T-helper 2 cell (primary cell): Measurements from ENCODE around the gene MYT1.
"Not testable (repeated sequence)": the region's sequence is repeated elsewhere in the genome, so short reads cannot be mapped to it uniquely, and the experiment has no call there.

Experiments used
- DNase-seq, 5 experiments: peaks; one replicate each; pipeline versions ENCODE4 v3.0.0 to v3.0.0-alpha.2; 2012 to 2022

The MYT1 gene

GRCh38 chr20:64171211-64171610 lies 7.0 kb downstream of the MYT1 start:
- no peak for DNase-seq

GRCh38 chr20:64173116-64173515 lies 8.9 kb downstream of the MYT1 start:
- no peak for DNase-seq

GRCh38 chr20:64176551-64176950 lies 12.3 kb downstream of the MYT1 start:
- DNase-seq = no peak

GRCh38 chr20:64176971-64177370 lies 12.7 kb downstream of the MYT1 start:
- DNase-seq = no peak

DNA sequence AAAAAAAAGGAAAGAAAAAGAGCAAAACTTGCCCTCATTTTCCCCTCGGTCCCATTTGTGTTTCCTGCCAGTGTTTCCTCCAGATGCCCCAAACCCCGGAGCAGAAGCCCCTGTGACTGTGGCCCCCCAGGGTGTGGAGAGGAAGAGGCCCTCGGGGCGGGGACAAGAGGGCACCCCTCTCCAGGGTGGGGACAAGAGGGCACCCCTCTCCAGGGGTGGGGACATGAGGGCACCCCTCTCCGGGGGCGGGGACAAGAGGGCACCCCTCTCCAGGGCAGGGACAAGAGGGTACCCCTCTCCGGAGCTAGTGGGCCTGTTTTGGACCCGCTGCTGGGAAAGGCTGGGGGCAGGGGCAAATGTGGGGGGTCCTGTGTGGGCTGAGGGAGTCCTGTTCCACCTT lies 13.1 kb downstream of the MYT1 start:
- DNase-seq = no peak

GRCh38 chr20:64177787-64178186 lies 13.5 kb downstream of the MYT1 start:
- no peak for DNase-seq

- not testable (repeated sequence) for DNase-seq
Measured at GRCh38 chr20:64178925-64179324, 14.7 kb downstream of the MYT1 start.

DNA sequence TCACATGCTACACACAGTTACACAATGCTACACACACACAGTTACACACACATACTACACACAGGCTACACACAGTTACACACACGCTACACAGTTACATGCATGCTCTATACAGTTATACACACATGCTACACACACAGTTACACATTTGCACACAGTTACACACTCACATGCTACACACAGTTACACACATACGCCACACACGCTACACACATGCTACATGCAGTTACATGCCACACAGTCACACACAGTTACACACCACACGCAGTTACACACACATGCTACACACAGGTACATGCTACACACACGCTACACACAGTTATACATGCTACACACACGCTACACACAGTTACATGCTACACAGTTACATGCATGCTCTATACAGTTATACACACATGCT lies 15.6 kb downstream of the MYT1 start:
- DNase-seq = no peak

GRCh38 chr20:64180673-64181072 lies 16.4 kb downstream of the MYT1 start:
- peak in 1 of 5 experiments; percentile 30 for DNase-seq

- DNase-seq = no peak
Measured at GRCh38 chr20:64181391-64181790, 17.1 kb downstream of the MYT1 start.

- no peak for DNase-seq
Measured at GRCh38 chr20:64182146-64182865, 18.1 kb downstream of the MYT1 start.

DNA sequence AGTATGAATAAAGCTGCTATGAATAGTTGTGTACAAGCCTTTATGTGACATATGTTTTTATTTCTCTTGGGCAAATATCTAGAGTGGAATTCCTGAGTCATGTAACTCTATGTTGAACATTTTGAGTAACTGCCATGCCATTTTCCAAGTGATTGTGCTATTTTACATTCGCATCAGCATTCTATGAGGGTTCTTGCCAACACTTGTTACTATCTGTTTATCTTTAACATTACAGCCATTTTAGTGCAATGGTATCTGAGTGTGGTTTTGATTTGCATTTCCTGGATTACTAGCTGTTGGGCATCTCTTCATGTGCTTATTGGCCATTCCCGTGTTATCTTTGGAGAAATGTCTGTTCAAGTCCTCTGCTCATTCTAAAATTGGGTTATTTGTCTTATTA lies 19.1 kb downstream of the MYT1 start:
- no peak for DNase-seq

DNA sequence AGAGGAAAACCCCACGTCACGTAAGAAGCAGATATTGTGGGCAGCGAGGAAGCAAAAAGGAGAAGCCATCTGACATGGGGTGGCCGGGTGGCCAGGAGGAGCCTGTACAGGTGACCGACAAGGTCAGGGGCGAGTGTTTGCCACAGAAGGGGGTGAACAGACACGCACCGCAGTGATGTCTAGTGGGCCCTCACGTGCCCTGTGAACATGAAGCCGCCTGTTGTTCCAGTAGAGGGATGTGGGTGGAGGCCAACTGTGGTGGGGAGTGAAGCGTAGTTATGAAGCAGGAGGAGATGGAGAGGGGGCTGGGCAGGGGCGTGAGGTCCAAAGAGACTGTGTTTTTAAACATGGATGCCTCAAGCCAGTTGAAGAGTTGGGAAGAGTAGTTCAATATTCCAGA lies 20.5 kb downstream of the MYT1 start:
- DNase-seq = no peak

GRCh38 chr20:64185276-64185900 lies 21.1 kb downstream of the MYT1 start:
- no peak for DNase-seq

DNA sequence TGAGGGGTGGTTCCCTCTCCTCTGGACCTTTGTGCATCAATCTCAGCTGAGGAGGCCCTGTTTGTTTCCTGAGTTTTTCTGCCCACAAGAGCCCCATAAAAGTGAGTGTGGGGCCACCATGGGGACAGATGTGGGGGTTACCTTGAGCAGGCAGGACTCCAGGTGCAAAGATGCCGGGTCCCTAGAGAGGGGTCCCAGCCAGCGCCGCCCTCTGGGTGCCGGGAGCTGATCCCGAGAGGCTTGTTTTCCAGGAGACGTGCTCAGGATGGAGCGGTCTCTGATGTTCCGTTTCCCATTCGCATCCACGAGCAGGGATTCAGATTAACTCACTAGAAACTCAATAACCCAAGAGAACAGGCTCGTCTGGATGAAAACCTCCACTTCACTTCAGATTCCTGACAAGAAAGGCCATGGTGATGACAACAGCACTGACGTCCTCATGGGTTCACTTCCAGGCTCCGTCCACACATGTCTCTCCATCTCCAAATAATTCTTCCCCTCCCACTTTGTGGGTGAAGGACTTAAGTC lies 21.9 kb downstream of the MYT1 start:
- no peak for DNase-seq

- DNase-seq = not testable (repeated sequence)
Measured at GRCh38 chr20:64187213-64187612, 23.0 kb downstream of the MYT1 start.

- no peak for DNase-seq
Measured at GRCh38 chr20:64188091-64188490, 23.8 kb downstream of the MYT1 start.

GRCh38 chr20:64188682-64189529 lies 24.7 kb downstream of the MYT1 start:
- DNase-seq = no peak

DNA sequence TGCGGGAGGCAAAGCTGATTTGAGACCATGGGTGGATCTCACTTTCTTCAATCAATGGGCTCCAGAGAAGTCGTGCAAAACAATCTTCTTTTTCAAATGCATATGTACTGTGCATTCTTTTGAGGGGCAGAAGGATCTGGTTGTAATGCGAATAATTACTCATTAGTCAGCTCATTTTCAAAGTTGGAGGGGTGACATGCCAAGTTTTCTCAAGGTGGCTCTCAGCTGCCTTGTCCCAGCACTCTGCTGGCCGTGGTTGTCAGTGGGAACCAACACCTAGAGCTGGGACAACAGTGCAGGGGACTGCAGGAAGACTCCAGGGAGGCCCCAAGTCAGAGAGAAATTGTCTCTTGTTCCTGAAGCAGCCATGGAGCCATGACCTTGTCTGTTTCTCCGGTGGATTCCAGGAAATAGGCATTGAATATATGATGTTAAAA lies 25.3 kb downstream of the MYT1 start:
- DNase-seq = no peak

GRCh38 chr20:64189986-64190385 lies 25.7 kb downstream of the MYT1 start:
- DNase-seq = no peak

DNA sequence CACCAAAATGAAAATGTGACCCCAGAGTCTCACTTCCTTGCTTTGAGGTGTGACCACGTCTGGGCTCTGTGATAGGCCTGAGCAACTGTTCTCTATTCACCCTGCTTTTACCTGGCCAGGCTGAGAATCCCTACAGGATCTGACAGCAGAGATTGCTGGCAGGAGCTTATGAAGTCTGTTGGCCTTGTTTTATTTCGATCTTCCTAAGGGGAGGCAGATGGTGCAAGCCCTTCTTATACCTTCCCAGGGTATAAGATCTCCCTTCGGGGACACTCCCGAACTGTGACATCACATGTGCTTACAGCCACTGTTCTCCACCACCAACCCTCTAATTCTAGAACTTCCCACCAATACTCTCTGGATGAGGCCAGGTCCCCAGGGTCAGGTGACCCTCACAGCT lies 26.8 kb downstream of the MYT1 start:
- no peak for DNase-seq

DNA sequence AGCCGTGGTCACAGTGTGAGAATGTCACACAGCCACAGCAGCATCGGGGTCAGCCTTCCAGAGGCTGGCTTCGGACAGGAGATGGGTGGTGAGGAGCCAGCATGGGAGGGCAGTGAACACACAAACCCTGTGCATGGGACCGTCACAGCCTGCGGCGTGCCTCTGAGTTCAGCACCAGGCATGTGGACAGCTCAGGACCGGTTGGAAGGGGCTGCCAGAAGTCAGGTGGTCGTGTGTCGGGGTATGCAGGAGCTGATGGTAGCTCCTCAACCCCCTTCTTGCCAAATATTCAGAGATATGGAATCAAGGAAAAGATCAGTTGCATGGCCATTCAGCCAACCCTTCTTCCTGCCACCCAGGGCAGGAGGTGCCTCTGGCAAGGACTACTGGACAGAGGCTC lies 28.2 kb downstream of the MYT1 start:
- no peak for DNase-seq

GRCh38 chr20:64193058-64193457 lies 28.8 kb downstream of the MYT1 start:
- DNase-seq = no peak
